Measurements from ENCODE around the gene TCF25. TPM values are rescaled to one million over a fixed set of nuclear protein-coding genes. Genes with fewer than 3 reads are reported as not detected.

The TCF25 gene
- total RNA-seq, 1 experiment from 2014 or later = 155 TPM

GRCh38 chr16:89911375-89911774 is 38.0 kb downstream of the TCF25 start (continued):
- TF ChIP-seq EMX1 (CRISPR knock-in tag; IDR thresholded peaks at IDR 0.05) (no peak), E2F5 (CRISPR knock-in tag; IDR thresholded peaks at IDR 0.05) (no peak), NFE2L1 (CRISPR knock-in tag; IDR thresholded peaks at IDR 0.05) (no peak)

GRCh38 chr16:89912143-89912542 is 38.8 kb downstream of the TCF25 start:
- POLR2A ChIA-PET = no interaction called here
- Mint-ChIP-seq H3K4me3 (no peak overlapping the region), H3K27ac (no peak overlapping the region), H3K9me3 (no peaks in the 10 kb centered on the region), H3K4me1 (no peaks in the 10 kb centered on the region), H3K36me3 (peaks cover 9% of the 10 kb centered on the region), H3K27me3 (ENCODE audit: low read depth) (no peaks in the 10 kb centered on the region; the same call in 1 of the 2 replicates)
- no peak for DNase-seq (ENCODE audit: low spot score)
- CTCF ChIA-PET = no interaction called here
- ATAC-seq = no peak
- TF ChIP-seq HMGA2 (CRISPR knock-in tag; IDR thresholded peaks at IDR 0.05) (no peak), ESRRA (CRISPR knock-in tag; IDR thresholded peaks at IDR 0.05; ENCODE audit: borderline replicate concordance) (no peak), ETV6 (CRISPR knock-in tag; IDR thresholded peaks at IDR 0.05) (no peak), ZSCAN18 (CRISPR knock-in tag; IDR thresholded peaks at IDR 0.05) (no peak), ATF1 (CRISPR knock-in tag; IDR thresholded peaks at IDR 0.05) (no peak), CTCF (IDR thresholded peaks at IDR 0.05) (no peak), AFF4 (CRISPR knock-in tag; IDR thresholded peaks at IDR 0.05; ENCODE audit: borderline replicate concordance) (no peak), NFYB (CRISPR knock-in tag; conservative IDR thresholded peaks at IDR 0.05; ENCODE audit: low read depth) (no peak), E2F1 (CRISPR knock-in tag; IDR thresholded peaks at IDR 0.05) (no peak), ATF2 (CRISPR knock-in tag; IDR thresholded peaks at IDR 0.05; ENCODE audit: borderline replicate concordance, low read depth) (no peak), ZBTB21 (CRISPR knock-in tag; IDR thresholded peaks at IDR 0.05; ENCODE audit: borderline replicate concordance) (no peak), ZNF281 (CRISPR knock-in tag; IDR thresholded peaks at IDR 0.05) (no peak), KAT7 (CRISPR knock-in tag; IDR thresholded peaks at IDR 0.05; ENCODE audit: borderline replicate concordance) (no peak), ZBTB43 (CRISPR knock-in tag; IDR thresholded peaks at IDR 0.05) (no peak)
